PFSK-1 (cell line): ENCODE data around the gene MAP9. TPM values are rescaled to one million over a fixed set of nuclear protein-coding genes. Genes with fewer than 3 reads are reported as not detected.

Experiments used
- FOXP2 ChIP-seq: optimal IDR thresholded peaks from 2 replicates; pipeline ENCODE3; 2011; ENCODE audit warnings: borderline replicate concordance, control low read depth, inconsistent platforms; ENCODE audit not compliant: insufficient read depth; ENCODE audit errors: extremely low read length, extremely low read depth
- POLR2AphosphoS5 ChIP-seq: IDR thresholded peaks from 2 replicates; pipeline ENCODE4 v1.6.1; 2012; ENCODE audit warnings: low read depth, mild to moderate bottlenecking, control low read depth, low read length, moderate library complexity
- SIN3A ChIP-seq: IDR thresholded peaks from 2 replicates; pipeline ENCODE4 v1.6.1; 2012; ENCODE audit warnings: mild to moderate bottlenecking, low read length, moderate library complexity, borderline replicate concordance; ENCODE audit not compliant: insufficient read depth
- TAF1 ChIP-seq: IDR thresholded peaks from 2 replicates; pipeline ENCODE4 v1.6.1; 2012; ENCODE audit warnings: low read length, control low read depth, borderline replicate concordance; ENCODE audit not compliant: insufficient read depth
- polyA plus RNA-seq: library from polyadenylated mRNA; unstranded; fragments of >200 nt; gene quantifications from one replicate; pipeline ENCODE4 v1.2.1, GENCODE V29; 2012; ENCODE audit warnings: low read depth, missing spikeins; ENCODE audit not compliant: insufficient read length
- TF ChIP-seq, protein P1 (sequence below), 2 experiments: IDR thresholded peaks; 2 replicates each; pipeline versions ENCODE4 v1.6.1 to v1.8.0; 2011 to 2012; ENCODE audit warnings: low read depth in 2 of 2, low read length in 2 of 2, control low read depth in 1 of 2, inconsistent platforms in 1 of 2, mild to moderate bottlenecking in 1 of 2, moderate library complexity in 1 of 2; ENCODE audit not compliant: insufficient read depth in 1 of 2

Gene MAP9
- polyA plus RNA-seq = not detected

DNA sequence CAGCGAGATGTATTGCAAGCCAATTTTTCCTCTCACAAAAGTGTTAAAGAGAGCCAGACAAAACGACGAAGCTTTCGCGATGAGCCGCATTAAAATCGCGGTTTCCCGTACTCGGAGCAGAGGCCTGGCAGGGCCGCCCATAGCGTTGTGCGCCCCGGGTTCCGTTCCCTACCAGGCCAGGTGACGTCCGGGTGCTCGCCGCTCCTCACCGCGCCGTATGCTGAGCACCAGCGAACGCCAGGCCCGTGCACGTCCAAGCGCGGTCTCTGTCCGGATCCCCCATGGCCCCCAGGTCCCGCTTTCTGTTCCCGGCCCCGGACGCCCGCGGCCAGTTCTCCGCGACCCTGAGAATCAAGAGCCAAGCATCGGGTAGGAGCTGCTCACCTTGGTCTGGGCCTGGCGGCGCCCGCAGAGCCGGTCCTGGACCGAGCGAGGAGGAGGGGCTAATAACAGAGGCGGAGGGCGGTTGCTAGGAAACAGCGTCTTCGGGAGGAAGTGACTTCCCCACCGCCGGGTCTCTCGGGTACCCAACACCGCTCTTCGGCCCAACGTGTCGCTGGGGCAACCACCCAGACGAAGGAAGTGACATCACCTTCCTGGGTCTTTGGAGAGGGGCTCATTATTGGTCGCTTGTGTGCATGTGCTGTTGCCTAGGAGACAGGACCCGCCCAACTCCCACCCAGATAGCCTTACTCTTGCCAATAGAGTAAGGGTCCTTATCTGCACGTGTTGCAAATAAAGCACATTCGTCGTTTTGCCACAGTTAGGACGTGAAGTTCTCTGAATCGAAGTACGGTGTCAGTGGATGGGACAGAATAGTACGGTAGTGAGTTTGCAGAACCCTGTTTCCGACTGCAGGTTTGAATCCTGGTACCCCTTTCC, at the start of gene MAP9:
Gene MAP9, minus strand, starts transcription at position 579 of the 882 bp plus-strand sequence. CDS start 1,115 bp downstream, outside the sequence.
- no peak for TF ChIP-seq SIN3A
- TF ChIP-seq, protein P1, sequence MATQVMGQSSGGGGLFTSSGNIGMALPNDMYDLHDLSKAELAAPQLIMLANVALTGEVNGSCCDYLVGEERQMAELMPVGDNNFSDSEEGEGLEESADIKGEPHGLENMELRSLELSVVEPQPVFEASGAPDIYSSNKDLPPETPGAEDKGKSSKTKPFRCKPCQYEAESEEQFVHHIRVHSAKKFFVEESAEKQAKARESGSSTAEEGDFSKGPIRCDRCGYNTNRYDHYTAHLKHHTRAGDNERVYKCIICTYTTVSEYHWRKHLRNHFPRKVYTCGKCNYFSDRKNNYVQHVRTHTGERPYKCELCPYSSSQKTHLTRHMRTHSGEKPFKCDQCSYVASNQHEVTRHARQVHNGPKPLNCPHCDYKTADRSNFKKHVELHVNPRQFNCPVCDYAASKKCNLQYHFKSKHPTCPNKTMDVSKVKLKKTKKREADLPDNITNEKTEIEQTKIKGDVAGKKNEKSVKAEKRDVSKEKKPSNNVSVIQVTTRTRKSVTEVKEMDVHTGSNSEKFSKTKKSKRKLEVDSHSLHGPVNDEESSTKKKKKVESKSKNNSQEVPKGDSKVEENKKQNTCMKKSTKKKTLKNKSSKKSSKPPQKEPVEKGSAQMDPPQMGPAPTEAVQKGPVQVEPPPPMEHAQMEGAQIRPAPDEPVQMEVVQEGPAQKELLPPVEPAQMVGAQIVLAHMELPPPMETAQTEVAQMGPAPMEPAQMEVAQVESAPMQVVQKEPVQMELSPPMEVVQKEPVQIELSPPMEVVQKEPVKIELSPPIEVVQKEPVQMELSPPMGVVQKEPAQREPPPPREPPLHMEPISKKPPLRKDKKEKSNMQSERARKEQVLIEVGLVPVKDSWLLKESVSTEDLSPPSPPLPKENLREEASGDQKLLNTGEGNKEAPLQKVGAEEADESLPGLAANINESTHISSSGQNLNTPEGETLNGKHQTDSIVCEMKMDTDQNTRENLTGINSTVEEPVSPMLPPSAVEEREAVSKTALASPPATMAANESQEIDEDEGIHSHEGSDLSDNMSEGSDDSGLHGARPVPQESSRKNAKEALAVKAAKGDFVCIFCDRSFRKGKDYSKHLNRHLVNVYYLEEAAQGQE (IDR thresholded peaks at IDR 0.05; ENCODE audit: insufficient read depth in 1 of 2, low read depth in 2 of 2, low read length in 2 of 2) = no peak
- no peak for TF ChIP-seq FOXP2
- no peak for TF ChIP-seq TAF1
- no peak for TF ChIP-seq POLR2AphosphoS5

DNA sequence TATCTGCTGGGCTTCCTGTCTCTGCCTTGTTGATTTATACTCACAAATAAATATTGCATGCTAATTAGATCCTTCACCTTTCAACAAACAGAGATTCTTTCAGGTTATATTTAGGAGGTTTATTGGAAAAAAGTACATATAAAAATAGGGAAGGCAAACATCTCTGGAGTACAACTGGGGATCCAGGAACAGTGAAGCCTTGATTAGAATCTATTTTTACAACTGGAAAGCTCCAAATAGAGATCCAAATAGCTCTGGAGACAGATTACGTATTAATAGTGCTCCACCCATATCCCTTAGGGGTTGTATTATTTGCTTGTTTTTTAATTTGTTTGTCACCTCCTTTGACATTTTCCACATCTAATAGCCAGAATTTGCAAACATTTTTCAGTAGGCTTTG, 46.9 kb upstream of the MAP9 start:
- TF ChIP-seq, protein P1 (IDR thresholded peaks at IDR 0.05; ENCODE audit: insufficient read depth in 1 of 2, low read depth in 2 of 2, low read length in 2 of 2) = no peak
- TF ChIP-seq POLR2AphosphoS5 = no peak
- no peak for TF ChIP-seq FOXP2
- TF ChIP-seq TAF1 = no peak
- no peak for TF ChIP-seq SIN3A

DNA sequence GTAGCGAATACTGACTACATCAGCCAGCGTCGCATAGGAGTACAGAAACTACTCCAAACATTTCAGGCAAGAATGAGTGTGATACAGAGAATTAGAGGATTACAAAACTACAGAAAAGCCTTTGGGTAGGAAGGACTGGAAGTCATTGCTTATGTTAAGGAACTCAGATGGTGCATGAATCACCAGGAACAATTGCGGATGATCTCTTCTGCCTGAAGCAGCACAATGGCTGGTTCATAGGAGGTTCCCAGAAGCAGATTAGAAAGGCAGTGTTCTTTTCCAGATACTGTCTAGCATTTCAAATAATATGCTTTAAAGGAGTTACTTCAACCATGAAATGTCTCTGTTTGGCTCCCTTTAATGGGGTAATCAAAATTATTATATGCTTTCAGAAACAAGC, 42.5 kb upstream of the MAP9 start:
- TF ChIP-seq TAF1 (no peak), POLR2AphosphoS5 (no peak), FOXP2 (no peak), SIN3A (no peak)
- TF ChIP-seq, protein P1 (IDR thresholded peaks at IDR 0.05; ENCODE audit: insufficient read depth in 1 of 2, low read depth in 2 of 2, low read length in 2 of 2) = no peak

DNA sequence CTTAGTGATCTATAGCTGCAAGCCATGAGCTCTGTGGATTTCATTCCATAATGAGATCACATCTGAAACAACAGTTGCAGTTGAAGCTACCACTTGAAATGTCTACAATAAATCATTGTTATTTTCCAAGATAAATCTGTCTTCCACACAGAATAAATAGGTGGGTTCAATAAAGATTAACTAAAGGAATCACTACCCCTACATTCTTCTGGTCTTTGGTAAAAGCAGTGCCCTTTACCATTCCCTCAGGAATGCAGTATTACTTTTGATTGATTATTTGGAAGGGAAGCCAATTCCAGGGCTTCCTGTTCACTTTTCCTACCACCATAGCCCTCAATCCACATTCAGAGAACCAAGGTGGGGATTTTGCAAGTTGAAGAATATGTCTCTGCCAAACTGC, 38.9 kb upstream of the MAP9 start:
- TF ChIP-seq TAF1 = no peak
- no peak for TF ChIP-seq SIN3A
- no peak for TF ChIP-seq FOXP2
- TF ChIP-seq, protein P1 (IDR thresholded peaks at IDR 0.05; ENCODE audit: insufficient read depth in 1 of 2, low read depth in 2 of 2, low read length in 2 of 2) = no peak
- TF ChIP-seq POLR2AphosphoS5 = no peak
